ENCODE results near the gene RABGAP1L.
"Not testable (repeated sequence)": the region's sequence is repeated elsewhere in the genome, so short reads cannot be mapped to it uniquely, and the experiment has no call there.

The RABGAP1L gene

GRCh38 chr1:174583316-174583715 is 424.0 kb downstream of the RABGAP1L start:
- Histone ChIP-seq H3K36me3 (replicated peaks; ENCODE audit: low read depth, low read length) (no peaks in the 10 kb centered on the region), H3K9ac (ENCODE audit: low read length) (no peak overlapping the region), H2AFZ (ENCODE audit: low read depth, low read length) (no peak overlapping the region), H4K20me1 (ENCODE audit: insufficient read depth, low read length) (no peaks in the 10 kb centered on the region), H3K4me2 (ENCODE audit: low read length) (no peak overlapping the region), H3K27ac (ENCODE audit: low read length) (no peak overlapping the region), H3K4me1 (ENCODE audit: low read length) (no peaks in the 10 kb centered on the region), H3K4me3 (ENCODE audit: low read length) (no peak overlapping the region), H3K9me3 (ENCODE audit: insufficient read depth, low read length) (no peaks in the 10 kb centered on the region), H3K79me2 (ENCODE audit: low read length) (no peaks in the 10 kb centered on the region), H3K27me3 (ENCODE audit: low read depth, low read length) (no peaks in the 10 kb centered on the region)
- TF ChIP-seq EZH2phosphoT487 (IDR thresholded peaks at IDR 0.05; ENCODE audit: low read depth) (no peak), CTCF (IDR thresholded peaks at IDR 0.05; ENCODE audit: low read depth, low read length) (no peak)

GRCh38 chr1:174584071-174584470 is 424.8 kb downstream of the RABGAP1L start:
- TF ChIP-seq CTCF (IDR thresholded peaks at IDR 0.05; ENCODE audit: low read depth, low read length) (no peak), EZH2phosphoT487 (IDR thresholded peaks at IDR 0.05; ENCODE audit: low read depth) (no peak)
- no peak overlapping the region for H2AFZ ChIP-seq (ENCODE audit: low read depth, low read length)
- H3K79me2 ChIP-seq (ENCODE audit: low read length), result no peaks in the 10 kb centered on the region
- no peaks in the 10 kb centered on the region for H3K9me3 ChIP-seq (ENCODE audit: insufficient read depth, low read length)
- no peak overlapping the region for H3K4me3 ChIP-seq (ENCODE audit: low read length)
- no peaks in the 10 kb centered on the region for H3K36me3 ChIP-seq (replicated peaks; ENCODE audit: low read depth, low read length)
- H3K9ac ChIP-seq (ENCODE audit: low read length), result no peak overlapping the region
- no peaks in the 10 kb centered on the region for H3K27me3 ChIP-seq (ENCODE audit: low read depth, low read length)
- H4K20me1 ChIP-seq (ENCODE audit: insufficient read depth, low read length), result no peaks in the 10 kb centered on the region
- H3K4me2 ChIP-seq (ENCODE audit: low read length), result no peak overlapping the region
- no peak overlapping the region for H3K27ac ChIP-seq (ENCODE audit: low read length)
- no peaks in the 10 kb centered on the region for H3K4me1 ChIP-seq (ENCODE audit: low read length)

- H3K4me3 ChIP-seq (ENCODE audit: low read length); H3K4me1 ChIP-seq (ENCODE audit: low read length); H3K36me3 ChIP-seq (replicated peaks; ENCODE audit: low read depth, low read length): not testable (repeated sequence)
These were observed 429.3 kb downstream of the RABGAP1L start for GRCh38 chr1:174588618-174589017.

GRCh38 chr1:174605198-174605597 is 445.9 kb downstream of the RABGAP1L start:
- TF ChIP-seq CTCF (IDR thresholded peaks at IDR 0.05; ENCODE audit: low read depth, low read length), result no peak
- TF ChIP-seq EZH2phosphoT487 (IDR thresholded peaks at IDR 0.05; ENCODE audit: low read depth), result no peak
- Histone ChIP-seq H2AFZ (ENCODE audit: low read depth, low read length) (no peak overlapping the region), H4K20me1 (ENCODE audit: insufficient read depth, low read length) (no peaks in the 10 kb centered on the region), H3K4me2 (ENCODE audit: low read length) (no peak overlapping the region), H3K27ac (ENCODE audit: low read length) (no peak overlapping the region), H3K9me3 (ENCODE audit: insufficient read depth, low read length) (no peaks in the 10 kb centered on the region), H3K4me1 (ENCODE audit: low read length) (peaks cover 5% of the 10 kb centered on the region; the same call in 1 of the 2 replicates), H3K36me3 (replicated peaks; ENCODE audit: low read depth, low read length) (no peaks in the 10 kb centered on the region), H3K4me3 (ENCODE audit: low read length) (no peak overlapping the region), H3K27me3 (ENCODE audit: low read depth, low read length) (no peaks in the 10 kb centered on the region), H3K79me2 (ENCODE audit: low read length) (no peaks in the 10 kb centered on the region), H3K9ac (ENCODE audit: low read length) (no peak overlapping the region)

More at GRCh38 chr1:174588618-174589017, 429.3 kb downstream of the RABGAP1L start:
- not testable (repeated sequence) for H3K27me3 ChIP-seq (ENCODE audit: low read depth, low read length); H3K9me3 ChIP-seq (ENCODE audit: insufficient read depth, low read length); H2AFZ ChIP-seq (ENCODE audit: low read depth, low read length); H3K27ac ChIP-seq (ENCODE audit: low read length); H4K20me1 ChIP-seq (ENCODE audit: insufficient read depth, low read length); H3K9ac ChIP-seq (ENCODE audit: low read length); H3K4me2 ChIP-seq (ENCODE audit: low read length); H3K79me2 ChIP-seq (ENCODE audit: low read length)

- H3K4me1 ChIP-seq (ENCODE audit: low read length), result peaks cover 5% of the 10 kb centered on the region; the same call in 1 of the 2 replicates
- no peak overlapping the region for H3K9ac ChIP-seq (ENCODE audit: low read length)
- H3K36me3 ChIP-seq (replicated peaks; ENCODE audit: low read depth, low read length), result no peaks in the 10 kb centered on the region
- H3K27ac ChIP-seq (ENCODE audit: low read length), result no peak overlapping the region
- H3K79me2 ChIP-seq (ENCODE audit: low read length), result no peaks in the 10 kb centered on the region
- H2AFZ ChIP-seq (ENCODE audit: low read depth, low read length), result no peak overlapping the region
- no peak for TF ChIP-seq CTCF (IDR thresholded peaks at IDR 0.05; ENCODE audit: low read depth, low read length)
- no peak for TF ChIP-seq EZH2phosphoT487 (IDR thresholded peaks at IDR 0.05; ENCODE audit: low read depth)
- no peaks in the 10 kb centered on the region for H3K27me3 ChIP-seq (ENCODE audit: low read depth, low read length)
- H3K4me3 ChIP-seq (ENCODE audit: low read length), result no peak overlapping the region
- H3K4me2 ChIP-seq (ENCODE audit: low read length), result no peak overlapping the region
- no peaks in the 10 kb centered on the region for H4K20me1 ChIP-seq (ENCODE audit: insufficient read depth, low read length)
- no peaks in the 10 kb centered on the region for H3K9me3 ChIP-seq (ENCODE audit: insufficient read depth, low read length)
These were observed 447.2 kb downstream of the RABGAP1L start for GRCh38 chr1:174606471-174606870.

- not testable (repeated sequence) for H3K4me2 ChIP-seq (ENCODE audit: low read length)
These were observed 458.6 kb downstream of the RABGAP1L start for GRCh38 chr1:174617905-174618304.

More at GRCh38 chr1:174617905-174618304, 458.6 kb downstream of the RABGAP1L start:
- not testable (repeated sequence) for H3K9ac ChIP-seq (ENCODE audit: low read length); H3K27me3 ChIP-seq (ENCODE audit: low read depth, low read length); H2AFZ ChIP-seq (ENCODE audit: low read depth, low read length); H4K20me1 ChIP-seq (ENCODE audit: insufficient read depth, low read length); H3K36me3 ChIP-seq (replicated peaks; ENCODE audit: low read depth, low read length); H3K27ac ChIP-seq (ENCODE audit: low read length); H3K9me3 ChIP-seq (ENCODE audit: insufficient read depth, low read length); H3K4me3 ChIP-seq (ENCODE audit: low read length); H3K79me2 ChIP-seq (ENCODE audit: low read length); H3K4me1 ChIP-seq (ENCODE audit: low read length)
